H9 (cell line): ENCODE measurements around the gene E2F1. TPM values are rescaled to one million over a fixed set of nuclear protein-coding genes. Genes with fewer than 3 reads are reported as not detected.

Experiments used
- DNase-seq: peaks from one replicate; pipeline ENCODE4 v3.0.0-alpha.2; 2017
- H2AFZ ChIP-seq: one replicate; pipeline ENCODE4 v1.6.1; 2013; ENCODE audit warnings: mild to moderate bottlenecking, low read length, control low read depth, moderate library complexity
- H2AK5ac ChIP-seq: 2 replicates; pipeline ENCODE4 v1.6.1; 2013; ENCODE audit warnings: low read length, control low read depth, mixed read lengths; ENCODE audit not compliant: insufficient read length
- H2BK120ac ChIP-seq: one replicate; pipeline ENCODE4 v1.6.1; 2013; ENCODE audit warnings: low read depth, mild to moderate bottlenecking, low read length, control low read depth, inconsistent platforms; ENCODE audit not compliant: poor library complexity, severe bottlenecking
- H2BK12ac ChIP-seq: 2 replicates; pipeline ENCODE4 v1.6.1; 2013; ENCODE audit warnings: low read length, control low read depth, mixed read lengths, low read depth; ENCODE audit not compliant: insufficient read length
- H2BK15ac ChIP-seq: 2 replicates; pipeline ENCODE4 v1.6.1; 2013; ENCODE audit warnings: low read depth, low read length, control low read depth
- H2BK20ac ChIP-seq: one replicate; pipeline ENCODE4 v1.6.1; 2013; ENCODE audit warnings: low read depth, mild to moderate bottlenecking, low read length, control low read depth, inconsistent platforms; ENCODE audit not compliant: poor library complexity, severe bottlenecking
- H2BK5ac ChIP-seq: 2 replicates; pipeline ENCODE4 v1.6.1; 2013; ENCODE audit warnings: low read length, control low read depth, mixed read lengths; ENCODE audit not compliant: insufficient read length
- H3K14ac ChIP-seq: 2 replicates; pipeline ENCODE4 v1.6.1; 2013; ENCODE audit warnings: low read length, control low read depth; ENCODE audit not compliant: insufficient read depth
- H3K18ac ChIP-seq: 2 replicates; pipeline ENCODE4 v1.6.1; 2013; ENCODE audit warnings: low read depth, mild to moderate bottlenecking, mixed read lengths, low read length, control low read depth; ENCODE audit not compliant: insufficient read length
- H3K23ac ChIP-seq: 2 replicates; pipeline ENCODE4 v1.6.1; 2013; ENCODE audit warnings: low read length, control low read depth, mixed read lengths, low read depth; ENCODE audit not compliant: insufficient read length
- H3K23me2 ChIP-seq: 2 replicates; pipeline ENCODE4 v1.6.1; 2013; ENCODE audit warnings: low read depth, mild to moderate bottlenecking, mixed read lengths, low read length, control low read depth; ENCODE audit not compliant: insufficient read length, poor library complexity, severe bottlenecking
- H3K27ac ChIP-seq: 2 replicates; pipeline ENCODE4 v1.5.1; 2013; ENCODE audit warnings: low read length, control low read depth, mixed read lengths, low read depth; ENCODE audit not compliant: insufficient read length
- H3K27me3 ChIP-seq: 2 replicates; pipeline ENCODE4 v1.6.1; 2013; ENCODE audit warnings: low read length, control low read depth, inconsistent platforms; ENCODE audit not compliant: insufficient read depth
- H3K4ac ChIP-seq: 2 replicates; pipeline ENCODE4 v1.6.1; 2013; ENCODE audit warnings: low read depth, mild to moderate bottlenecking, control low read depth, inconsistent platforms, low read length, moderate library complexity
- H3K4me1 ChIP-seq: 2 replicates; pipeline ENCODE4 v1.6.1; 2013; ENCODE audit warnings: low read length, control low read depth, inconsistent platforms; ENCODE audit not compliant: insufficient read depth
- H3K4me2 ChIP-seq: 2 replicates; pipeline ENCODE4 v1.6.1; 2013; ENCODE audit warnings: low read length, control low read depth, mixed read lengths; ENCODE audit not compliant: insufficient read length, insufficient read depth
- H3K56ac ChIP-seq: 2 replicates; pipeline ENCODE4 v1.6.1; 2013; ENCODE audit warnings: low read depth, mild to moderate bottlenecking, mixed read lengths, low read length, control low read depth; ENCODE audit not compliant: insufficient read length
- H3K79me1 ChIP-seq: 2 replicates; pipeline ENCODE4 v1.6.1; 2013; ENCODE audit warnings: low read depth, mild to moderate bottlenecking, moderate library complexity, low read length, control low read depth, inconsistent platforms; ENCODE audit not compliant: insufficient read depth, poor library complexity, severe bottlenecking
- H3K79me2 ChIP-seq: 2 replicates; pipeline ENCODE4 v1.6.1; 2013; ENCODE audit warnings: low read length, control low read depth, inconsistent platforms; ENCODE audit not compliant: insufficient read depth
- H3K9ac ChIP-seq: 2 replicates; pipeline ENCODE4 v1.6.1; 2013; ENCODE audit warnings: low read length, control low read depth, mixed read lengths; ENCODE audit not compliant: insufficient read length; ENCODE audit errors: extremely low read depth
- H3K9me3 ChIP-seq: one replicate; pipeline ENCODE4 v1.6.1; 2013; ENCODE audit warnings: low read depth, low read length, inconsistent platforms; ENCODE audit not compliant: control insufficient read depth
- H3T11ph ChIP-seq: one replicate; pipeline ENCODE4 v1.6.1; 2013; ENCODE audit warnings: mild to moderate bottlenecking, low read length, control low read depth, inconsistent platforms
- H4K20me1 ChIP-seq: one replicate; pipeline ENCODE4 v1.6.1; 2013; ENCODE audit not compliant: control insufficient read depth, insufficient read length, insufficient read depth
- H4K5ac ChIP-seq: 2 replicates; pipeline ENCODE4 v1.6.1; 2013; ENCODE audit warnings: low read depth, mild to moderate bottlenecking, mixed read lengths, low read length, control low read depth; ENCODE audit not compliant: insufficient read length
- H4K8ac ChIP-seq: replicated peaks from 2 replicates; pipeline ENCODE4 v1.6.1; 2013; ENCODE audit warnings: low read length, control low read depth, mixed read lengths, low read depth; ENCODE audit not compliant: insufficient read length
- H4K91ac ChIP-seq: 2 replicates; pipeline ENCODE4 v1.6.1; 2013; ENCODE audit warnings: low read depth, mild to moderate bottlenecking, moderate library complexity, mixed read lengths, low read length, control low read depth; ENCODE audit not compliant: insufficient read length
- H3K27ac Mint-ChIP-seq, 3 experiments: 2 replicates in 2 of 3; 3 replicates in 1 of 3; pipeline ENCODE4 v1.8.0; 2020 to 2021; ENCODE audit warnings: mixed read lengths in 3 of 3, mild to moderate bottlenecking in 1 of 3, moderate library complexity in 1 of 3
- H3K27me3 Mint-ChIP-seq: 2 replicates; pipeline ENCODE4 v1.8.0; 2021; ENCODE audit warnings: low read depth, mild to moderate bottlenecking, moderate library complexity, mixed read lengths
- H3K36me3 Mint-ChIP-seq, 3 experiments: 2 replicates in 2 of 3; 3 replicates in 1 of 3; pipeline ENCODE4 v1.8.0; 2020 to 2021; ENCODE audit warnings: low read depth in 3 of 3, mixed read lengths in 3 of 3; ENCODE audit not compliant: insufficient read depth in 1 of 3
- H3K4me1 Mint-ChIP-seq, 2 experiments: 2 replicates each; pipeline ENCODE4 v1.8.0; 2020; ENCODE audit warnings: mixed read lengths in 2 of 2
- H3K4me3 Mint-ChIP-seq, 2 experiments: 2 replicates in 1 of 2; 3 replicates in 1 of 2; pipeline ENCODE4 v1.8.0; 2020 to 2021; ENCODE audit warnings: mild to moderate bottlenecking in 2 of 2, mixed read lengths in 2 of 2, moderate library complexity in 1 of 2
- H3K9me3 Mint-ChIP-seq, 2 experiments: 2 replicates in 1 of 2; 3 replicates in 1 of 2; pipeline ENCODE4 v1.8.0; 2020; ENCODE audit warnings: mild to moderate bottlenecking in 2 of 2, mixed read lengths in 2 of 2, moderate library complexity in 1 of 2
- CTCF ChIP-seq: fragments of 200-600 bp; sonication (generic); conservative IDR thresholded peaks from 3 replicates; pipeline ENCODE4 v1.8.0; 2021; ENCODE audit warnings: antibody characterized with exemption, mild to moderate bottlenecking
- WGBS: extraction: QIAGEN DNeasy Blood & Tissue Kit; methylation state at CpG from one replicate; pipeline ENCODE4 v1.1.7; 2013; ENCODE audit warnings: missing lambda C conversion rate, low lambda C conversion rate, mixed read lengths; ENCODE audit not compliant: insufficient read length; ENCODE audit errors: extremely low coverage; 5-methylcytosine and 5-hydroxymethylcytosine counted together
- total RNA-seq: library from RNA; stranded (reverse); gene quantifications from 2 replicates; pipeline ENCODE4 v1.2.1, GENCODE V29; 2021

The E2F1 gene
- total RNA-seq, 1 experiment from 2014 or later = 58.7 TPM

GRCh38 chr20:33663161-33664084, 22.8 kb downstream of the E2F1 start:
- H4K20me1 ChIP-seq = no peaks in the 10 kb centered on the region

More at GRCh38 chr20:33663161-33664084, 22.8 kb downstream of the E2F1 start:
- Histone ChIP-seq H3K23me2 (peaks cover 18% of the 10 kb centered on the region), H3K14ac (peak overlapping the region; percentile 90), H3K56ac (no peak overlapping the region), H2AFZ (no peak overlapping the region), H2BK120ac (no peak overlapping the region), H2BK20ac (no peak overlapping the region), H2AK5ac (no peak overlapping the region), H2BK12ac (no peak overlapping the region), H4K91ac (no peak overlapping the region), H4K8ac (no peak overlapping the region), H3K4ac (no peak overlapping the region), H3K23ac (no peak overlapping the region), H3K79me1 (no peaks in the 10 kb centered on the region), H3K9me3 (no peaks in the 10 kb centered on the region), H3K4me1 (no peaks in the 10 kb centered on the region; the same call in 1 of the 2 replicates), H2BK5ac (no peak overlapping the region), H3K9ac (peak overlapping the region; percentile 60), H3K27me3 (no peaks in the 10 kb centered on the region), H3K27ac (no peak overlapping the region), H3K18ac (peak overlapping the region; percentile 83), H4K5ac (no peak overlapping the region), H2BK15ac (no peak overlapping the region), H3K79me2 (no peaks in the 10 kb centered on the region), H3T11ph (no peak overlapping the region), H3K4me2 (peak overlapping the region; percentile 78)
- Mint-ChIP-seq H3K27me3 (peaks cover 4% of the 10 kb centered on the region), H3K27ac (peak overlapping the region in 2 of 3 experiments; percentile 81 to 86; a peak in 3 of 7 replicates), H3K4me1 (peaks cover 29 to 32% of the 10 kb centered on the region in 2 experiments), H3K36me3 (peaks cover 6 to 37% (median 9%) of the 10 kb centered on the region in 3 experiments), H3K4me3 (peak overlapping the region; percentile 81), H3K9me3 (no peaks in the 10 kb centered on the region)
- TF ChIP-seq CTCF = no peak
- DNase-seq = peak; percentile 84
- no CpG with 5 or more reads among the region's 84 CpGs for WGBS
